ENCODE data around the gene TADA2A.
"Not testable (repeated sequence)": the region's sequence is repeated elsewhere in the genome, so short reads cannot be mapped to it uniquely, and the experiment has no call there.

The TADA2A gene

GRCh38 chr17:37393352-37393751 lies 13.3 kb upstream of the TADA2A start:
- FAIRE-seq (no peak), DNase-seq (ENCODE audit: insufficient read length, low spot score) (no peak)
- TF ChIP-seq SPI1 (IDR thresholded peaks at IDR 0.05; ENCODE audit: low read depth, low read length), result no peak
- TF ChIP-seq POU2F2 (IDR thresholded peaks at IDR 0.05; ENCODE audit: low read depth, low read length), result no peak
- no peak for TF ChIP-seq POLR2AphosphoS5 (IDR thresholded peaks at IDR 0.05; ENCODE audit: low read depth, low read length)
- TF ChIP-seq TAF1 (IDR thresholded peaks at IDR 0.05; ENCODE audit: low read depth, low read length), result no peak

DNA sequence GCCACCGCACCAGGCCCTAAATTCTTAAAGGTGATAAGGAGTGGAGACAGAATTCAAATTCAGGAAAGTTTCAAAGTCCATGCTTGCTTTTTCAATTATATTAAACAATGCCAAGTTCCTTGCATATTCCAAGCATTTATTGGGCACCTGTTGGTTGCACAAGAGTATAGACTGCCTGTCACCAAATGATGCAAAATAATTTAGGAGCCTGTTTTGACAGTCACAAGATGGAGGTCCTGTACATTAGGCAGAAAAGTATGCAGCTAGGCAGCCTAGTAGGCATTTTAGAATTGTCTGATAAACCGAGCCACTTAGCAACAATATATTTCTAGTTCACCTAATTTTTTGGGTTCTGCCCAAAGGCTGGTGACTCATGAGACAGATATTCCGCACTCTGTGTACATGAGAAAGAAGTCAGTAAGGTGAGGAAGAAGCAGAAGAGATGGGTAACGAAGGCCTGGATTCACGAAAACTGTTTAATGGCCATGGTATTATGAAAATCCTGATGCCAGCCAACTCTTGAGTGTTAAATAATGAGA lies 7.4 kb upstream of the TADA2A start:
- DNase-seq (ENCODE audit: insufficient read length, low spot score) (no peak), FAIRE-seq (no peak)
- TF ChIP-seq POLR2AphosphoS5 (IDR thresholded peaks at IDR 0.05; ENCODE audit: low read depth, low read length) (no peak), TAF1 (IDR thresholded peaks at IDR 0.05; ENCODE audit: low read depth, low read length) (no peak), SPI1 (IDR thresholded peaks at IDR 0.05; ENCODE audit: low read depth, low read length) (no peak), POLR2A (IDR thresholded peaks at IDR 0.05; ENCODE audit: low read depth, low read length) (no peak), PAX5 (IDR thresholded peaks at IDR 0.05; ENCODE audit: insufficient read depth, low read length, severe bottlenecking) (no peak), POU2F2 (IDR thresholded peaks at IDR 0.05; ENCODE audit: low read depth, low read length) (no peak)

DNA sequence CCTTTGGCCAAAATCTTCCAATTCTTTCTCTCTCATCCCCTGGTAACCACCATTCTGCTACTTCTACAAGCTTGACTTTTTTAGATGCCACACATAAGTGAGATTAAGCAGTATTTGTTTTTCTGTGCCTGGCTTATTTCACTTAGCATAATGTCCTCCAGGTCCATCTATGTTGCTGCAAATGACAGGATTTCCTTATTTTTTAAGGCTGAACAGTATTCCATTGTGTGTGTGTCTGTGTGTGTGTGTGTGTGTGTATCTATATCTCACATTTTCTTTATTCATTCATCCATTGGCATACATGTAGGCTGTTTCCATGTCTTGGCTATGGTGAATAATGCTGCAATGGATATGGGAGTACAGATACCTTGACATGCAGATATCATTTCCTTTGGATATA lies 6.2 kb upstream of the TADA2A start:
- FAIRE-seq, result no peak
- TF ChIP-seq POLR2AphosphoS5 (IDR thresholded peaks at IDR 0.05; ENCODE audit: low read depth, low read length) (no peak), POU2F2 (IDR thresholded peaks at IDR 0.05; ENCODE audit: low read depth, low read length) (no peak), TAF1 (IDR thresholded peaks at IDR 0.05; ENCODE audit: low read depth, low read length) (no peak), POLR2A (IDR thresholded peaks at IDR 0.05; ENCODE audit: low read depth, low read length) (no peak; the same call in 1 of the 2 replicates), SPI1 (IDR thresholded peaks at IDR 0.05; ENCODE audit: low read depth, low read length) (no peak), PAX5 (IDR thresholded peaks at IDR 0.05; ENCODE audit: insufficient read depth, low read length, severe bottlenecking) (no peak)
- DNase-seq (ENCODE audit: insufficient read length, low spot score), result no peak

DNA sequence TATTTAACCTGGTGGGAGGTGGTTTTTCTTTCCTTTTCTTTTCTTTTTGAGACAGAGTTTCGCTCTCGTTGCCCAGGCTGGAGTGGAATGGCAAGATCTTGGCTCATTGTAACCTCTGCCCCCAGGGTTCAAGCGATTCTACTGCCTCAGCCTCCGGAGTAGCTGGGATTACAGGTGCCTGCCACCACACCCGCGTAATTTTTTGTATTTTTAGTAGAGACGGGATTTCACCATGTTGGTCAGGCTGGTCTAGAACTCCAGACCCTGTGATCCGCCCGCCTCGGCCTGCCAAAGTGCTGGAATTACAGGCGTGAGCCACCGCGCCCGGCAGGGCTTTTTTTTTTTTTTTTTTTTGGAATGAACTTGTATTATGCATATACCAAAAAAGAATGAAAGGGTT lies 1.2 kb upstream of the TADA2A start:
- not testable (repeated sequence) for DNase-seq (ENCODE audit: insufficient read length, low spot score); FAIRE-seq

DNA sequence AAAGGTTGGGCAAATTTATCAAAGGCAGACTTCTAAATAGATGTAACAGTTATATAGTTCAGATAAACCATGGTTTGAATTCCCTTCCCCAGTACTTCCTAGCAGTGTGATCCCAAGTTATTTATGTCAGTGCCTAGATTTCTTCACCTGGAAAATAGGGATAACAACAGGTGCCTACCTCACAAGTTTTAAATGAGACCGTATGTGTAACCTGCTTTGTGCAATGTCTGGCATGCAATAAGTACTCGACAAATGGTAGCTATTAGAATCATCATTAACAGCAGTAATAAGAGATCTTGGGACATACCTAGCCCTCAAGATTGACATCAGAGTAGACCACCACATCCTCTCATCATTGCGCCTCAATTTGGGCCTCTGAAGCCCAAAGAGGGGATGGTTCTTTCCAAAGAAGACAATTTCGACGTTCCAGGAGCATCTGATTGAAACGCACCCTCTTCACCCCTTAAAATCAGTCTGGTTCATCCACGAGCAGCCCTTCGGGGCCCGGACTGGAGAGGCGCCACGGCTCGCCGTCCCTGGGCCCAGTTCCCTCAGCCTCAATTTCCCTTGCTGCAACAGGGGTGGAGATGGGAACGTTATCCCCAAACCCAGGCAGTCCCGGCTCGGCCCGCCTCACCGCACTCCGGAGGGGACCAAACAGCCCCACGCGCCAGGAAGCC lies 591 bp upstream of the TADA2A start:
- no peak for FAIRE-seq
- no peak for TF ChIP-seq POLR2AphosphoS5 (IDR thresholded peaks at IDR 0.05; ENCODE audit: low read depth, low read length)
- no peak for DNase-seq (ENCODE audit: insufficient read length, low spot score)

DNA sequence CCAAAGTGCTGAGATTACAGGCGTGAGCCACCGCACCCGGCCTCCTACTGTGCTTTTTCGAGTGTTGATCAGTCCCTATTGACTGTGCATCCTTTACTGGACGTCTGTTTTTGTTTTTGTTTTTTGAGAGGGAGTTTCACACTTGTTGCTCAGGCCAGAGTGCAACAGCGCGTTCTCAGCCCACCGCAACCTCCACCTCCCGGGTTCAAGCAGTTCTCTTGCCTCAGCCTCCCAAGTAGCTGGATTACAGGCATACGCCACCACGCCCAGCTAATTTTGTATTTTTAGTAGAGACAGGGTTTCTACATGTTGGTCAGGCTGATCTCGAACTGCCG lies 1.4 kb downstream of the TADA2A start:
- FAIRE-seq; DNase-seq (ENCODE audit: insufficient read length, low spot score): not testable (repeated sequence)

- DNase-seq (ENCODE audit: insufficient read length, low spot score) (no peak), FAIRE-seq (no peak)
- TF ChIP-seq POU2F2 (IDR thresholded peaks at IDR 0.05; ENCODE audit: low read depth, low read length) (no peak), POLR2A (IDR thresholded peaks at IDR 0.05; ENCODE audit: low read depth, low read length) (no peak), PAX5 (IDR thresholded peaks at IDR 0.05; ENCODE audit: insufficient read depth, low read length, severe bottlenecking) (no peak), TAF1 (IDR thresholded peaks at IDR 0.05; ENCODE audit: low read depth, low read length) (no peak), SPI1 (IDR thresholded peaks at IDR 0.05; ENCODE audit: low read depth, low read length) (no peak), POLR2AphosphoS5 (IDR thresholded peaks at IDR 0.05; ENCODE audit: low read depth, low read length) (no peak)
These were observed 3.7 kb downstream of the TADA2A start for GRCh38 chr17:37410357-37410756.

DNA sequence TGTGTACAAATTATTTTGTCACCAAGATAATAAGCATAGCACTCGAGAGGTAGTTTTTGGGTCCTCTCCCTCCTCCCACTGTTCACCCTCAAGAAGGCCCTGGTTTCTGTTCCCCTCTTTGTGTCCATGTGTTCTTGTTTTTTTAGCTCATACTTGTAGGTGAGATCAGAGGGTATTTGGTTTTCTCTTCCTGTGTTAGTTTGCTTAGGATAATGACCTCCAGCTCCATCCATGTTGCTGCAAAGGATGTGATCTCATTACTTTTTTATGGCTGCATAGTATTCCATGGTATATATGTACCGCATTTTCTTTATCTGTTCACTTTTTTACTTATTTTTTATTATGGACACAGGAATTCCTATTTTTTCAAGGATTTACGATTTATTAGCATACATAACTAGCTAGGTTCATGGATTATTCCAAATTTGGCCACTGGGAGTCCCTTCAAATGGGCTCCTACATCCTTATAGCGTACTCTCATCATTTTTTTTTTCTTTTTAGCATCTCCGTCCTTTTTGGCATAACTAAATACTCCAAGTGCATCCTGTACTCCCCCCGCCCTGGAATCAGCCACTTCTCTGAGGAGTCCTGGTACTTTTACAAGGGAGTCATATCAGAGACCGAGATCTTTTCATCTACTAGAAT lies 7.3 kb downstream of the TADA2A start:
- DNase-seq (ENCODE audit: insufficient read length, low spot score) (no peak), FAIRE-seq (no peak)
- TF ChIP-seq TAF1 (IDR thresholded peaks at IDR 0.05; ENCODE audit: low read depth, low read length) (no peak), POU2F2 (IDR thresholded peaks at IDR 0.05; ENCODE audit: low read depth, low read length) (no peak), SPI1 (IDR thresholded peaks at IDR 0.05; ENCODE audit: low read depth, low read length) (peak; percentile 86)

GRCh38 chr17:37417852-37418251 lies 11.2 kb downstream of the TADA2A start:
- DNase-seq (ENCODE audit: insufficient read length, low spot score) (no peak), FAIRE-seq (no peak)
- no peak for TF ChIP-seq PAX5 (IDR thresholded peaks at IDR 0.05; ENCODE audit: insufficient read depth, low read length, severe bottlenecking)

- no peak for DNase-seq (ENCODE audit: insufficient read length, low spot score)
- FAIRE-seq, result no peak
- TF ChIP-seq POU2F2 (IDR thresholded peaks at IDR 0.05; ENCODE audit: low read depth, low read length), result no peak
- no peak for TF ChIP-seq POLR2A (IDR thresholded peaks at IDR 0.05; ENCODE audit: low read depth, low read length)
- no peak for TF ChIP-seq TAF1 (IDR thresholded peaks at IDR 0.05; ENCODE audit: low read depth, low read length)
These were observed 16.4 kb downstream of the TADA2A start for GRCh38 chr17:37422971-37423625.

DNA sequence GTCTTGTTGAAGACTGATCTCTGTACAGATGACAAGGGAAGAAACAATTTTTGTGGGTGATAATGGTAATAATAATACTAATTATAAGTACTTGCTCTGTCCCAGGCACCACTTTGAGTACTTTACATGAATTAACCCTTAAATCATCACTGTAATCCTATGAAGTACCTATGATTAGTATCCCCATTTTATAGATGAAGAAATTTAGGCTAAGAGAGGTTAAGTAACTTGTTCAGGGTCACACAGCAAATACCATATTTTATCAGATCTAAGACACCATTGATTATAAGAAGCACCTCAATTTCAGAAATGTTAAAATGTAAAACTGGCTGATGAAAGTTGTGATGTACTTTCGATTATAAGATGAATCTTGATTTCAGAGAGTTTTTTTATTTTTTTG lies 18.6 kb downstream of the TADA2A start:
- no peak for TF ChIP-seq TAF1 (IDR thresholded peaks at IDR 0.05; ENCODE audit: low read depth, low read length)
- TF ChIP-seq POLR2A (IDR thresholded peaks at IDR 0.05; ENCODE audit: low read depth, low read length), result no peak
- no peak for TF ChIP-seq POU2F2 (IDR thresholded peaks at IDR 0.05; ENCODE audit: low read depth, low read length)
- no peak for TF ChIP-seq SPI1 (IDR thresholded peaks at IDR 0.05; ENCODE audit: low read depth, low read length)
- no peak for TF ChIP-seq PAX5 (IDR thresholded peaks at IDR 0.05; ENCODE audit: insufficient read depth, low read length, severe bottlenecking)
- TF ChIP-seq POLR2AphosphoS5 (IDR thresholded peaks at IDR 0.05; ENCODE audit: low read depth, low read length), result no peak
- FAIRE-seq (no peak), DNase-seq (ENCODE audit: insufficient read length, low spot score) (no peak)

Data from GM12891 (cell line).